HEK293 (cell line): ENCODE results near the gene DCDC2B.

ENCODE experiments used
- CTCF ChIA-PET: fragments of 350-600 bp; formaldehyde crosslinking; extraction: SDS; loops from one replicate; lab custom pipeline; 2021; ENCODE audit warnings: antibody characterized with exemption; lab: Yijun Ruan, JAX
- POLR2A ChIA-PET: fragments of 300-600 bp; formaldehyde crosslinking; extraction: SDS; loops from one replicate; lab custom pipeline; 2020; ENCODE audit warnings: antibody characterized with exemption, inconsistent platforms; lab: Yijun Ruan, JAX
- H3K27ac ChIP-seq: fragments of 200-500 bp; sonication (Bioruptor generic); 2 replicates; pipeline ENCODE4 v1.5.1; 2014; ENCODE audit warnings: low read depth, low read length, control low read depth, inconsistent platforms; ENCODE audit errors: extremely low read depth
- H3K36me3 ChIP-seq, 2 experiments: fragments of 200-500 bp in 1 of 2; sonication (Bioruptor generic) in 1 of 2; 1 replicate in 1 of 2; 2 replicates in 1 of 2; pipeline ENCODE4 v1.5.1; 2014 to 2017; ENCODE audit warnings: inconsistent platforms in 2 of 2, low read length in 2 of 2; ENCODE audit not compliant: control insufficient read depth in 2 of 2, insufficient read depth in 1 of 2
- H3K4me1 ChIP-seq: fragments of 200-500 bp; sonication (Bioruptor generic); 2 replicates; pipeline ENCODE4 v1.5.1; 2014; ENCODE audit warnings: mild to moderate bottlenecking, low read length, inconsistent platforms; ENCODE audit not compliant: control insufficient read depth, insufficient read depth
- H3K4me3 ChIP-seq: 2 replicates; pipeline ENCODE4 v1.5.1; 2011; ENCODE audit warnings: low read depth, mild to moderate bottlenecking, control low read depth, low read length, moderate library complexity
- H3K9me3 ChIP-seq: fragments of 200-500 bp; sonication (Bioruptor generic); 2 replicates; pipeline ENCODE4 v1.5.1; 2014; ENCODE audit warnings: low read depth, low read length, inconsistent platforms; ENCODE audit not compliant: control insufficient read depth, insufficient read depth
- ELK4 ChIP-seq: IDR thresholded peaks from 2 replicates; pipeline ENCODE4 v1.6.1; 2011; ENCODE audit warnings: mild to moderate bottlenecking, low read depth, low read length, borderline replicate concordance
- GFI1B ChIP-seq: fragments of 450-650 bp; formaldehyde crosslinking; IDR thresholded peaks from 2 replicates; pipeline ENCODE4 v1.5.1; 2016; ENCODE audit warnings: missing biosample characterization, missing genetic modification characterization
- KLF1 ChIP-seq: fragments of 450-650 bp; formaldehyde crosslinking; IDR thresholded peaks from 2 replicates; pipeline ENCODE4 v1.5.1; 2016; ENCODE audit warnings: missing biosample characterization, missing genetic modification characterization
- PBX3 ChIP-seq: sonication (generic); formaldehyde crosslinking; IDR thresholded peaks from 2 replicates; pipeline ENCODE4 v1.8.1; 2022; ENCODE audit warnings: mild to moderate bottlenecking, moderate library complexity, missing genetic modification reagents
- SCRT1 ChIP-seq: fragments of 450-650 bp; formaldehyde crosslinking; IDR thresholded peaks from 2 replicates; pipeline ENCODE4 v1.5.1; 2016; ENCODE audit warnings: missing biosample characterization, missing genetic modification characterization, borderline replicate concordance
- SCRT2 ChIP-seq: fragments of 450-650 bp; formaldehyde crosslinking; IDR thresholded peaks from 2 replicates; pipeline ENCODE4 v1.5.1; 2016; ENCODE audit warnings: missing biosample characterization, missing genetic modification characterization
- SP3 ChIP-seq: fragments of 450-650 bp; formaldehyde crosslinking; IDR thresholded peaks from 2 replicates; pipeline ENCODE4 v1.5.1; 2016; ENCODE audit warnings: missing biosample characterization, missing genetic modification characterization
- ZNF146 ChIP-seq: fragments of 450-650 bp; formaldehyde crosslinking; IDR thresholded peaks from 2 replicates; pipeline ENCODE4 v1.5.1; 2016; ENCODE audit warnings: missing biosample characterization, missing genetic modification characterization
- ZNF174 ChIP-seq: fragments of 450-650 bp; formaldehyde crosslinking; IDR thresholded peaks from 2 replicates; pipeline ENCODE4 v1.5.0; 2017; ENCODE audit warnings: missing biosample characterization, mild to moderate bottlenecking, missing genetic modification characterization
- ZNF184 ChIP-seq: fragments of 450-650 bp; IDR thresholded peaks from 2 replicates; pipeline ENCODE4 v1.5.1; 2018; ENCODE audit warnings: missing biosample characterization, mild to moderate bottlenecking, missing genetic modification characterization
- ZNF223 ChIP-seq: fragments of 450-650 bp; formaldehyde crosslinking; IDR thresholded peaks from 2 replicates; pipeline ENCODE4 v1.5.1; 2016; ENCODE audit warnings: missing biosample characterization, missing genetic modification characterization
- ZNF391 ChIP-seq: fragments of 450-650 bp; formaldehyde crosslinking; IDR thresholded peaks from 2 replicates; pipeline ENCODE4 v1.5.1; 2016; ENCODE audit warnings: low read depth, missing biosample characterization, missing genetic modification characterization, borderline replicate concordance
- ZNF488 ChIP-seq: fragments of 450-650 bp; formaldehyde crosslinking; IDR thresholded peaks from 2 replicates; pipeline ENCODE4 v1.5.1; 2016; ENCODE audit warnings: missing biosample characterization, missing genetic modification characterization
- ZNF514 ChIP-seq: fragments of 450-650 bp; formaldehyde crosslinking; IDR thresholded peaks from 2 replicates; pipeline ENCODE4 v1.5.1; 2016; ENCODE audit warnings: missing biosample characterization, missing genetic modification characterization
- ZNF548 ChIP-seq: fragments of 450-650 bp; formaldehyde crosslinking; IDR thresholded peaks from 2 replicates; pipeline ENCODE4 v1.5.1; 2016; ENCODE audit warnings: missing biosample characterization, missing genetic modification characterization
- ZNF560 ChIP-seq: fragments of 450-650 bp; formaldehyde crosslinking; IDR thresholded peaks from 2 replicates; pipeline ENCODE4 v1.5.1; 2017; ENCODE audit warnings: missing biosample characterization, missing genetic modification characterization, borderline replicate concordance
- ZNF692 ChIP-seq: fragments of 450-650 bp; formaldehyde crosslinking; IDR thresholded peaks from 2 replicates; pipeline ENCODE4 v1.5.1; 2016; ENCODE audit warnings: missing biosample characterization, missing genetic modification characterization
- ZNF837 ChIP-seq: fragments of 450-650 bp; formaldehyde crosslinking; IDR thresholded peaks from 2 replicates; pipeline ENCODE4 v1.5.1; 2016; ENCODE audit warnings: missing biosample characterization, missing genetic modification characterization

DCDC2B gene

GRCh38 chr1:32219022-32219421 is 10.1 kb downstream of the DCDC2B start:
- ChIA-PET CTCF (interaction anchor here (0.6 to 1.2 kb wide), 2 partner anchors 52 to 196 kb away, joined by 3 to 5 read pairs; no protein-coding TSS in a partner anchor), POLR2A (interaction anchor here (2.0 kb wide), 1 partner anchor 117 kb away, joined by 5 read pairs; the partner anchor contains the start of gene MARCKSL1)
- H3K27ac ChIP-seq, result no peak overlapping the region
- peaks cover 0 to 69% of the 10 kb centered on the region in 2 experiments; a peak in 2 of 3 replicates for H3K36me3 ChIP-seq
- TF ChIP-seq SCRT1 (tag by site-specific recombination), result no peak
- TF ChIP-seq ZNF146 (tag by site-specific recombination), result no peak
- TF ChIP-seq PBX3 (CRISPR knock-in tag), result no peak
- TF ChIP-seq KLF1, result no peak
- TF ChIP-seq ZNF692 (tag by site-specific recombination), result no peak
- no peak for TF ChIP-seq ZNF174
- H3K9me3 ChIP-seq, result no peaks in the 10 kb centered on the region
- no peak overlapping the region for H3K4me3 ChIP-seq
- H3K4me1 ChIP-seq, result peaks cover 2% of the 10 kb centered on the region; the same call in 1 of the 2 replicates

GRCh38 chr1:32220746-32221580 is 12.1 kb downstream of the DCDC2B start:
- TF ChIP-seq ZNF514, result no peak
- no peak for TF ChIP-seq GFI1B
- no peak for TF ChIP-seq ZNF223 (tag by site-specific recombination)
- no peak for TF ChIP-seq ZNF184 (tag by site-specific recombination)
- no peak for TF ChIP-seq ZNF560
- TF ChIP-seq ZNF837 (tag by site-specific recombination), result no peak
- peak; percentile 98 for TF ChIP-seq SCRT2 (tag by site-specific recombination)
- TF ChIP-seq SP3, result no peak
- TF ChIP-seq ZNF548 (tag by site-specific recombination), result no peak
- TF ChIP-seq ZNF488 (tag by site-specific recombination), result no peak
- TF ChIP-seq SCRT1 (tag by site-specific recombination), result peak; percentile 78
- TF ChIP-seq ELK4, result no peak
- TF ChIP-seq ZNF391 (tag by site-specific recombination), result no peak
- Histone ChIP-seq H3K9me3 (no peaks in the 10 kb centered on the region), H3K4me1 (peaks cover 2% of the 10 kb centered on the region; the same call in 1 of the 2 replicates), H3K27ac (peak overlapping the region; percentile 34; the same call in 1 of the 2 replicates), H3K4me3 (peak overlapping the region; percentile 83), H3K36me3 (peaks cover 12 to 70% of the 10 kb centered on the region in 2 experiments; a peak in 2 of 3 replicates)
- CTCF ChIA-PET, result interaction anchor here (0.6 to 2.0 kb wide), 4 partner anchors 10 to 193 kb away, joined by 3 to 7 read pairs (median 4); partner anchors contain the start of gene CCDC28B
- POLR2A ChIA-PET, result interaction anchor here (0.8 to 1.2 kb wide), 2 partner anchors 8 to 28 kb away, joined by 3 read pairs; no protein-coding TSS in a partner anchor
